Measurements from ENCODE around the gene ARL15.
"Not testable (repeated sequence)": the region's sequence is repeated elsewhere in the genome, so short reads cannot be mapped to it uniquely, and the experiment has no call there.

ARL15 gene

GRCh38 chr5:54310433-54311175 lies at the start of gene ARL15:
ARL15 (minus strand) TSS chr5:54310573.
- Histone ChIP-seq H3K36me3 (no peaks in the 10 kb centered on the region), H3K9ac (peak within 1 kb of the TSS; percentile 88 to 95 (median 92)), H3K4me3 (peak within 1 kb of the TSS; percentile 86 to 97 (median 93)), H4K20me1 (peaks cover 0 to 39% (median 19%) of the 10 kb centered on the region in 11 experiments; a peak in 14 of 22 replicates), H3K27ac (peak within 1 kb of the TSS; percentile 72 to 93 (median 90)), H3K9me3 (replicated peaks in 1 of 11) (0 out of 22 replicates have a peak, but pooled peaks cover 0 to 4% (median 0%) of the 10 kb centered on the region in 11 experiments), H3K4me2 (peak within 1 kb of the TSS; percentile 89 to 97 (median 95)), H3K27me3 (no peaks in the 10 kb centered on the region), H3K4me1 (peaks cover 16 to 29% (median 22%) of the 10 kb centered on the region in 10 experiments; a peak in 19 of 20 replicates)
- TF ChIP-seq Cebpa-rat (IDR thresholded peaks at IDR 0.05) = peak in 6 of 11 experiments; percentile 14 to 58 (median 42); a peak in 5 of 22 replicates

- no peak for TF ChIP-seq Cebpa-rat (IDR thresholded peaks at IDR 0.05)
- Histone ChIP-seq H3K9me3 (replicated peaks in 1 of 11) (peaks cover 11 to 22% (median 13%) of the 10 kb centered on the region in 11 experiments), H3K4me3 (no peak overlapping the region), H3K9ac (no peak overlapping the region), H4K20me1 (no peaks in the 10 kb centered on the region), H3K4me1 (peaks cover 5 to 27% (median 16%) of the 10 kb centered on the region in 10 experiments; a peak in 15 of 20 replicates), H3K36me3 (0 out of 22 replicates have a peak, but pooled peaks cover 0 to under 1% (median 0%) of the 10 kb centered on the region in 11 experiments), H3K27me3 (no peaks in the 10 kb centered on the region), H3K4me2 (peak overlapping the region in 1 of 11 experiments; percentile 10; a peak in 1 of 22 replicates), H3K27ac (no peak overlapping the region)
Measured at GRCh38 chr5:54360089-54360488, 49.7 kb upstream of the ARL15 start.

GRCh38 chr5:54357408-54358058 lies 47.2 kb upstream of the ARL15 start:
- peaks cover 36 to 47% (median 38%) of the 10 kb centered on the region in 11 experiments for H3K9me3 ChIP-seq (replicated peaks in 1 of 11)
- H4K20me1 ChIP-seq = no peaks in the 10 kb centered on the region
- no peaks in the 10 kb centered on the region for H3K27me3 ChIP-seq
- peak overlapping the region in 7 of 11 experiments; percentile 4 to 57 (median 31); a peak in 10 of 22 replicates for H3K27ac ChIP-seq
- peak overlapping the region in 9 of 11 experiments; percentile 5 to 75 (median 52); a peak in 16 of 22 replicates for H3K4me2 ChIP-seq
- peaks cover 0 to 7% (median 0%) of the 10 kb centered on the region in 11 experiments; a peak in 2 of 22 replicates for H3K36me3 ChIP-seq
- peaks cover 5 to 27% (median 16%) of the 10 kb centered on the region in 10 experiments; a peak in 15 of 20 replicates for H3K4me1 ChIP-seq
- H3K9ac ChIP-seq = 0 out of 22 replicates have a peak overlapping the region, but pooled peaks of 2 of the 11 experiments have one; percentile 2 to 10
- H3K4me3 ChIP-seq = no peak overlapping the region
- no peak for TF ChIP-seq Cebpa-rat (IDR thresholded peaks at IDR 0.05)

DNA sequence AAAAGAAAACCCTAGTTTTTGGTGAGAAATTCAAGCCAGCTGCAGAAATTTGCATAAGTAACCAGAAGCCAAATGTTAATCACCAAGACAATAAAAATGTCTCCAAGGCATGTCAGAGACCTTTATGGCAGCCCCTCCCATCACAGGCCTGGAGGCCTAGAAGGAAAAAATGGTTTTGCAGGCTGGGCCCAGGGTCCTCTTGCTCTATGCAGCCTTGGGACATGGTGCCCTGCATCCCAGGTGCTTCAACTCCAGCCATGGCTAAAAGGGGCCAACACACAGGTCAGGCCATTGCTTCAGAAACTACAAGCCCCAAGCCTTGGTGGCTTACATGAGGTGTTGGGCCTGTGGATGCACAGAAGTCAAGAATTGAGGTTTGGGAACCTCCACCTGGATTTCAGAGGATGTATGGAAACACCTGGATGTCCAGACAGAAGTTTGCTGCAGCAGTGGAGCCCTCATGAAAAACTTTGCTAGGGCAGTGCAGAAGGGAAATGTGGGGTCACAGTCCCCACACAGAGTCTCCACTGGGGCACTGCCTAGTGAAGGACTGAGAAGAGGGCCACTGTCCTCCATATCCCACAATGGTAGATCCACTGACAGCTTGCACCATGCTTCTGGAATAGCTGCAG lies 43.7 kb upstream of the ARL15 start:
- not testable (repeated sequence) for H3K4me2 ChIP-seq, H3K27me3 ChIP-seq, H3K36me3 ChIP-seq, H3K9ac ChIP-seq, H4K20me1 ChIP-seq, H3K27ac ChIP-seq
- peaks cover 5 to 24% (median 16%) of the 10 kb centered on the region in 10 experiments; a peak in 15 of 20 replicates for H3K4me1 ChIP-seq
- peak overlapping the region in 2 of 10 experiments; percentile 20 to 31; a peak in 3 of 20 replicates for H3K4me3 ChIP-seq
- peaks cover 44 to 70% (median 55%) of the 10 kb centered on the region in 11 experiments for H3K9me3 ChIP-seq (replicated peaks in 1 of 11)

- not testable (repeated sequence) for H3K27me3 ChIP-seq, H4K20me1 ChIP-seq, H3K27ac ChIP-seq, H3K9ac ChIP-seq, H3K4me2 ChIP-seq, H3K4me3 ChIP-seq, H3K36me3 ChIP-seq
- H3K9me3 ChIP-seq (replicated peaks in 1 of 11) = peaks cover 50 to 83% (median 67%) of the 10 kb centered on the region in 11 experiments
- H3K4me1 ChIP-seq = peaks cover 2 to 14% (median 9%) of the 10 kb centered on the region in 10 experiments; a peak in 15 of 20 replicates
Measured at GRCh38 chr5:54352580-54352979, 42.2 kb upstream of the ARL15 start.

DNA sequence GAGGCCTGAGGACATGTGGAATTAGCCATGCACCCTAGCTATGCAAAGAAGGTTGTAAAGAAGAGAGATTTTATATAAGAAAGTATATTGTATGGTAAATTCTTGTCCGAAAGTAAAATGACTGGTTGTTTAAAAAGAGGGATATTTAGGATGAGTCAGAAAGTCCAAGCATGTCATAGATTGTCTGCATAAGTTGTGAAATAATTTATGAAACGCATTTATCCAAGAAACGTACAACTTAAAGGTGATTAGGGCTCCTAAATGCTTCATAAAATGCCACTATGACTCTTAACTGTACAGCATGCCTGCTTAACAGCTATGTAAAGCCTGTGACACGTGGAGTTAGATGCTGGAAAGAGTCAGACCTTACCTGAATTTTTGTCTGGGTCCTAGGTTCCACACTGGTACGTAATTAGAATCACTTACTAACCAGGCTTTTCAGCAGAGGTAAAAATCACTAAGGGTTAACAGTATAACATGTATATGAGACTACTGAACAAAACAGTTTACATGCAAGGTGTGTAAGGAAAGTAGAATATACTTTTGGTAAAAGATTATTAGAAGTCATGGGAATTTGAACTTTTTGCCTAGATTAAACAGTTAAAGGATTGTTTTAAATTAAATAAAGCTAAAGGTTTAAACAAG lies 37.0 kb upstream of the ARL15 start:
- Histone ChIP-seq H3K9me3 (replicated peaks in 1 of 11) (peaks cover 40 to 76% (median 57%) of the 10 kb centered on the region in 11 experiments), H3K9ac (no peak overlapping the region), H4K20me1 (no peaks in the 10 kb centered on the region), H3K36me3 (no peaks in the 10 kb centered on the region), H3K4me1 (no peaks in the 10 kb centered on the region), H3K4me3 (no peak overlapping the region), H3K27me3 (no peaks in the 10 kb centered on the region), H3K4me2 (no peak overlapping the region), H3K27ac (no peak overlapping the region)
- TF ChIP-seq Cebpa-rat (IDR thresholded peaks at IDR 0.05) = no peak

DNA sequence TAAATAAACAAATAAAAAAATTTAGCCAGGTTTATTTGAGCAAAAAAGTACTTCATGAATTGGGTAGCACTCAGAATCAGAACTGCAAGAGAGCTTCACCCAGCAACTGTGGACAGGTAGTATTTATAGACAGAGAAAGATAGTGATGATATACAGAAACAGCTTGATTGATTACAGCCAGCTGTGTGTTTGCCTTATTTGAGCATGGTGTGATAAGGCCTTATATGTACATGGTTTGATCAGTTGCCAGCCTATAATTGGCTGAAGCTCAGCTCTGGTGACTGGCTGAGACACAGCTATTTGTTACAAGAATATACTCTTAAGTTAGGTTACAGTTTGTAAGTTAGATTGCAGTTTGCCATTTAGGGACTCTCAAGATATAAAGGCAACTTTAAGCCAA lies 34.3 kb upstream of the ARL15 start:
- Histone ChIP-seq H3K27ac (no peak overlapping the region), H3K4me1 (no peaks in the 10 kb centered on the region)
- no peak for TF ChIP-seq Cebpa-rat (IDR thresholded peaks at IDR 0.05)

GRCh38 chr5:54341971-54342370 lies 31.6 kb upstream of the ARL15 start:
- H3K27me3 ChIP-seq = no peaks in the 10 kb centered on the region
- H3K27ac ChIP-seq = no peak overlapping the region
- no peak overlapping the region for H3K4me2 ChIP-seq
- no peaks in the 10 kb centered on the region for H4K20me1 ChIP-seq
- no peak overlapping the region for H3K4me3 ChIP-seq
- H3K9me3 ChIP-seq (replicated peaks in 1 of 11) = peaks cover 26 to 47% (median 33%) of the 10 kb centered on the region in 11 experiments
- H3K9ac ChIP-seq = no peak overlapping the region
- no peaks in the 10 kb centered on the region for H3K4me1 ChIP-seq
- no peak for TF ChIP-seq Cebpa-rat (IDR thresholded peaks at IDR 0.05)
- H3K36me3 ChIP-seq = no peaks in the 10 kb centered on the region

More for the DNA sequence above, 34.3 kb upstream of the ARL15 start:
- H3K4me3 ChIP-seq = no peak overlapping the region
- peaks cover 36 to 54% (median 46%) of the 10 kb centered on the region in 11 experiments for H3K9me3 ChIP-seq (replicated peaks in 1 of 11)
- H4K20me1 ChIP-seq = no peaks in the 10 kb centered on the region
- H3K27me3 ChIP-seq = no peaks in the 10 kb centered on the region
- H3K9ac ChIP-seq = no peak overlapping the region
- H3K36me3 ChIP-seq = no peaks in the 10 kb centered on the region
- no peak overlapping the region for H3K4me2 ChIP-seq
